GM21737 (cell line): ENCODE data around the gene GPC2.

ENCODE experiments used
- ATAC-seq: cut with Tn5 transposase; IDR thresholded peaks from one replicate; pipeline ENCODE4 v1.9.1; 2021; ENCODE audit warnings: mild to moderate bottlenecking, moderate library complexity; ENCODE audit not compliant: unreplicated experiment

GPC2 gene

DNA sequence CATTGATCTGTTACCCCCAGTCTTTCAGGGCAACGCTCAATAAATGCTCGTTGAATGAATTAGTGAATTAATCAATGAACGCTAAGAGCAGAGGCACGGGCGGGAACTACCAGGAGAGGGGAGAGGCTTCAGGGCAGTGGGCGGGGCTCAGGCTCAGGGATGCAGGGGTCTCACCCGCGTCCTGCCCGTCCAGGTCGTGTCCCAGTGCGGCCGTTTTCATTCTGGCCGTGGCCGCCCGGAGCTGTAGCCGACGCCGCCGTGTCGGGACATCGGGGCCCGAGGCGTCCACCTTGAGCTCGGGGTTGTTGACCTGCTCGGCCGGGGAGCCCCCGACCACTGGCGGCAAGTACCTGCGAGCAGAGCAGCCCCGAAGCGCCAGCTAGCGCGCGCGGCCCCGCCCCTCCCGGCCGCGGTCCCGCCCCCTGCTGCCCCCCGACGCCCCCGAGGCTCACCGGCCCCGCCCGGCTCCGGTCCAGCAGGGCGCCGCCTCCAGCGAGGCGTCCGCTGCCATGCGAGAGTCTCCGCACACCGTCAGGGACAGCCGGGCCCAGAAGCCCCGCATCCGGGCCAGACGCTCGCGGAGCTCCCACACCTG lies 6.0 kb downstream of the GPC2 start:
- no peak for ATAC-seq

DNA sequence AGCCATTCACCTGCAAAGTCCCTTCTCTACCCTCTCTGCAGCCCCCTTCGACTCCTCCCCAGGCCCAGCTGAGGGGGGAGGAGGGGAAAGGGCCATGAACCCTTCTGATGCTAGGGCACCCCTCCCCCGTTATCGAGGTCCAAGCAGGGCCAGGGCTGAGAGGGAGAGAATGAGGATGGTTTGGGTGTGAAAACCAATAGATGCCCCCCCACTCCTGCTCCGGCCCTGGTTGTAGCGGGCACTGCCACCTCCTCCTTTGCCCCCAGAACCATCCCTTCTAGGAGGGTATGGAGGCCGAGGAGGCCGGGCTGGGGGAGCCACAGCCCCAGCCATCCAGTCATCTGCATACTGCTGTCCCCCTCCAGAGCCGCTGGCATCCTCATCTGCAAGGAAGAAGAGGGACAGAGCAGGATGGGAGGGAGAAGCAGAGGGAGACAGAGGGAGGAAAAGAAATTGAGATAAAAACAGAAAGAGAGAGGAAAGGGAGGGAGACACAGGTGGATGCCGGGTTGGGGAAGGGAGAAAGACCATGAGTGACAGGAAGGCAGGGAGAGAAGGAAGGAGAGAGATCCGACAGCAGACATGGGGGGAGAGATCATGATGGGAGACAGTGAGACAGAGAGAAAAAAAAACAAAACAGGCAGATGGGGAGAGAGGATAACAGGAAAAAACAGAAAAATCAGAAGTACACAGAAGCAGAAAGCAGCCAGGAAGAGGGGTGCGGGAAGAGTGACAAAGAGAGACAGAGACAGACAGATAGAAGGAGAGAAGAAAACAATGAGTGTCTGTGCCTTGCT lies 6.9 kb downstream of the GPC2 start:
- ATAC-seq: no peak

DNA sequence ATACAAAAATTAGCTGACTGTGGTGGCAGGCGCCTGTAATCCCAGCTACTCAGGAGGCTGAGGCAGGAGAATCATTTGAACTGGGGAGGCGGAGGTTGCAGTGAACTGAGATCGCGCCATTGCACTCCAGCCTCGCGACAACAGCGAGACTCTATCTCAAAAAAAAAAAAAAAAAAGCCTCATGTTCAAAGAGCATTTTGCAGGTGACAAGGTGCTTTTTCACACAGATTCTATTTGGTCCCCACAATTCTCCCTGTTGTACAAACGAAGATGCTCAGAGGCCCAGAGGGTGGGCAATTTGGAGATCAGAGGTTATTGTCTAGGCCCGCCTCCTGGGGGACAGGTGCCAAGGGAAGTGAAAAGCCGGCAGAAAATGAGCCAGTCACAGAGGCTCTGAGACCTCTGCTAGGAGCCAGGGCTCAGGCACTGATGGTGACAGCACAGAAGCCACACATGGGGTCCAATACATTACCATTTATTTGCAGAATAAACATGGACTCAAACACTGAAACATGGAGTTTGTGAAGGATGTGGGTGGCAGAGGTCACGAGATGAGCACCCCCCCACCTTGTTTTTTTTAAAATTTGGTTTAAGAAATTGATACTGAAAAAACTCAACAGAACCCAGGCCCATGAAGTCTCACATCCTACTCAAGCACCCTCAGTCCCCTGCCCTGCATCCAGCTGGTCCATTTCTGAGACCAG lies 7.9 kb downstream of the GPC2 start:
- no peak for ATAC-seq

GRCh38 chr7:100167912-100168323 lies 9.3 kb downstream of the GPC2 start:
- no peak for ATAC-seq

DNA sequence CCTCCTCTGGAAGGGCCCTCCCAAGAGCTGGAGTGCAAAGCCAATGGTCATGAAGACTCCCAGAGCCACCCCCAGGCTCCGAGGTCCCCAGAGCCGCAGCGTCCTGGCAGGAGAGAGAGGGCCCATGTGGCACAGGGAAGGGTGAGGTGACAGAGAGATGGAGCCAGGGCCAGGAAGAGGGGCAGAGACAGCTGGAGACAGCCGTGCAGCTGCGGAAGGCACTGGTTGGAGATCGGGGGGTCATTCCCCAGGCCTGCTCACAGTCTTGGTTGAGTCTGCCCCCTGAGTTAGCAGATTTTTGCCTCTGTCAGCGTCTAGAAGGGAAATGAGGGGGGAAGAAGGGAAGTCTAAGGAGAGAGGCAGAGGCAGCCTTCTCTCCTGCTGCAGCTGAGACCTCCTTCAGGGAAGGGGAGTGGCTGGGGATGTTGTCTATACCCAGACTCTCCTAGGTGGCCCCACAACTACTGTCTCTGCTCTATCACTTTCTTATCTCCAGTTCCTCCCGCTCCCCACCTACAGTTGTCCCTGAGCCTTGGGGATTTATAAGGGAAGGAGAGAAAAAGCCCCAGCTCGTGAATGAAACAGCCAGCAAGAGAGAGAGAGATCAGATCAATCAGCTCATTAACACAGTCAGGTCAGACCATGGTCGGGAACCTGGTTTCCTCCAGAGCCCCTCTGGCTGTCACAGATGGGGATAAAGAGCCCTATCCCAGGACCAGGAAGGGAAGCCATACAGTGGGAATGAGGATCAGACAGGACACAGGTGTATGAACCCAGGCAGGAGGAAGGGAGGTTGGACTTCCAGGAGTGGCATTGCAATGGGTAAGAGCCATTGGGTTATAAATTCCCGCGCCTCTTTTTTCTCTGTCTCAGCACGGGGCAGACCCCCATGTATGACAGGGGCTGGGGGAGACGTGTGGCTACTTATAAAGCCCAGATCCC lies 9.9 kb downstream of the GPC2 start:
- ATAC-seq: no peak

DNA sequence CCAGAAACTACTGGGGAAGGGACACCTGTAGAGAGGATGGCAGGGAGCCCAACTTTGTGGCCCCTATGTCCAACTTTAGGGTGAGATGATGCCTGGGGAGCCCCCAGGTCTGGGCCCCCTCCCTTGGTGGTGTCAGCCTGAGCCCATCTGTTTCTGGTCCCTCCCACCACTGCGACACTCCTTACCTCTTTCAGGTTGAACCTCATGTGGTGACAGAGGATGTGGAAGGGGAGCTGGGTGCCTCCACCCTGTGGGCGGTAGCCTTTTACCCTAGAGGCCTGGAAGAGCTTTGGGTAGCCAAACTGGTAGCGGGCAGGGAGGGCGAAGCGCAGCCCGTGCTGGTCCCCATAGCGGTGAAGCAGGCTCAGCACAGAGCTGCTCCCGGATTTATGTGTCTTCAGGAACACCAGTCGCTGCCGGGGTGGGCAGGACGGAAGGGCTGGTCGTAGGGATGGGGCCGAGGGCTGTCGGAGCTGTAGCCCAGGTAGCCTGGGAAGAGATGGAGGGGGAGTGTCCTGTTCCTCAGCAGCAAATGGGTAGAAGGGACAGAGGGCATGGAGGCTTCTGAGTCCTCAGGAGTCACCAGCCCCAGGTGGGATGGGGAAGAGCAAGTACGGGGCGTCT lies 10.8 kb downstream of the GPC2 start:
- ATAC-seq: no peak

- ATAC-seq: no peak
These were observed 13.3 kb downstream of the GPC2 start for GRCh38 chr7:100163871-100164270.

GRCh38 chr7:100163006-100163531 lies 14.1 kb downstream of the GPC2 start:
- ATAC-seq: no peak

DNA sequence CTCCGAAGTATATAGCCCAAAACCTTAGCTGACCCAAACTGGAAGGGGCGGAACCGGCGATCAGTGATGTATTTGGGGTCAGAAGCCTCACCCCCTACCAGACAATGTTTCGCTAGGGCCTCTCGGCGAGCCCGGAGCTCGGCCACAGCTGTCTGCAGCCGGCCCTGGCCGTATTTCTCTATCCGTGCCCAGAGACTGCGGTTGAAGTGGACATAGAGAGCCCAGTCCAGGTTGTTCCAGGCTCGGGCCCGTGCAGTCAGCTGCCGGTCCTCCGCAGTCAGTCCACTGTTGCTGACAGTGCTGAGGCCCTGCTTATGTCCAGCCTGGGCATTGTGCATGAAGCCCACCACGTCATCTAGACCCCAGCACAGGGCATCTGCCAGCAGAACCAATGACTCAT lies 17.1 kb downstream of the GPC2 start:
- no peak for ATAC-seq

DNA sequence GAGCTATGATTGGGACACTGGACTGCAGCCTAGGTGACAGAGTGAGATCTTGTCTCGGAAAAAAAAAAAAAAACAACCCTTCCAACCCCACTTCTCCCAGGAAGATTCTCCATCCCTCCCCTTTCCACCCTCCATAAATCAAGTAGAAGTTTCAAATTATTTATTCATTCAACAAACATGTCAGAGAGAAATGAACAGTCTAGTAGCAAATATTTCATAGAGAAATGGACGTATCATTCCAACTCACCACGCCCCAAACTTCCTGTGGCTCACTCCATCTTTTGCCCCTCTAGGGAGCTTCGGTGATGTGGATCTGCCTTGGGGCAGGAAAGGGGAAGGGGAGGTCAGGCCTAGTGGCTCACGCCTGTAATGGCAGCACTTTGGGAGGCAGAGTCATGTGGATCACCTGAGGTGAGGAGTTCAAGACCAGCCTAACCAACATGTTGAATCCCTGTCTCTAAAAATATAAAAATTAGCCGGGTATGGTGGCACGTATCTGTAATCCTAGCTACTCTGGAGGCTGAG lies 18.0 kb downstream of the GPC2 start:
- ATAC-seq: no peak

DNA sequence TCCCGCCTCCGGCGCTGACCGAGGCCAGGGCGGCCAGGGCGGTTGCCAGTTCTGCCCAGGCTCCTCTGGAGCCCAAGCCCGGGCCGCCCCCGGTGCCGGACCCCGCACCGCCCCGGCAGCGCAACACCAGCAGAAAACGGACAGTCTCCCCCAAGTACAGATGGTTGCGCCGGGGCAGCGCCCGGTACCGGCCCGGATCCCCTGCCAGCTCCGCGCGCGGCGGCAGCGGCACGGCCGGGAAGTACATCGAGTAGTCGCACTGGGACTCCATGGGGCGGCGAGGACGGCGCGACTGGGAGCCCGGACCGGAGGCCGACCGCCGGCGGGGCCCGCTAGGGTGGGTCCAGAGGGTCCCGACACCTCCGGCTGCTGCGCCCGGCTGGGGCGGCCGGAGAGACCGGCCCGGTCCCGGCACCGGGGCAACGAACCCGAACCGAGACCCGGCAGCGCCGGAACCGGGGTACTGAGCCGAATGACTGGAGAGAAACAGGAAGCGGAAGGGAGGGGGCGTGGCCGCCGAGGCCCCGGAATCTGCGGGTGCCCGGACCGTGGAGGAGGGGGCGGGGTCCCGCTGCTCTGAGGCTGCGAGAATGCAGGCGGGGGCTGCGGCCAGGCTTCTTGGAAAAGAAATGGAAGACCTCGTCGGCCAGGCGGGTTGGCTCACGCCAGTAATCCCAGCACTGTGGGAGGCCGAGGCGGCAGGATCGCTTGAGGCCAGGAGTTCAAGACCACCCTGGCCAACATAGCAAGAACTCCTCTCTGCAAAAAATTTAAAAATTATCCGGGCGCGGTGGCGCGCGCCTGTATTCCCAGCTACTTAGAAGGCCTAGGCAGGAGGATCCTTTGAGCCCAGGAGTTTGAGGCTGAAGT lies 18.7 kb downstream of the GPC2 start, which contains the start of gene TRAPPC14:
Gene TRAPPC14, minus strand, starts transcription at position 495 of the 870 bp plus-strand sequence. Its CDS starts 224 bp downstream, at position 271.
- peak; percentile 74 for ATAC-seq

GRCh38 chr7:100157334-100158228 lies 19.6 kb downstream of the GPC2 start:
- no peak for ATAC-seq

GRCh38 chr7:100157069-100157333 lies 20.2 kb downstream of the GPC2 start:
- ATAC-seq: no peak

DNA sequence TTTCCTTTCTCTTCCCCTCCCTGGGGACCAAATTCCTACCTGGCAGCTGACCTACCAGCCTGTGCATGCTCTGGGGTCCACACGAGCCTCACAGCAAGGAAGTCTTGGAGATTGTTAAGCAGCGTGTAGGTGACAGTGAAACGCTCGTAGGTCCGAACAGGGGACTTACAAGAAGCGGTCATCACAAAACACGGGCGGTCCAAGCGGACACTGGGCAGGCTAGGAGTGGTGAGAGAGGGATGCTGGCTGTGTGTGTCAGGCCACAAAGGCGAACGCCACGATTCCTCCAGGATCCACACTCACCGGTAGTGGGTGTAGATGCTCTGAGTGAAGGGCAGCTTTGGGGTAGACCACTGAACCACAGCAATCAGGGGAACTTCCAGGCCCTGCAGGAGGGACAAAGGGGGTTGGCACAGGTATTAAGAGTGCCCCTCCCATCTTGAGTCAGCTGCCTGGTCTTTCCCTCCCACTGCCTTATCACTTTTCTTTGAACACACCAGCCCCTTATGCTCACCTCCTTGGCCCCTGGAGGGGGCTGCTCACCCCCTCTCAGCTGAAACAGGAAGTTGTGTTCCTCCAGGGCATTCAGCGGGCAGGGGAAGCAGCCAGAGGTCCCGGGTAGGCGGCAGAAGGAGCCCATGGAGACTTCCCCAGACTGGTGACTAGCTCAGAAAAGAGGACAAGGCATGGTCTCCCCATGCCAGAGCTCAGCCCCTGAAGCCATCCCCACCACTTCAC lies 20.7 kb downstream of the GPC2 start:
- no peak for ATAC-seq

- ATAC-seq: no peak
These were observed 21.4 kb downstream of the GPC2 start for GRCh38 chr7:100155553-100156317.

DNA sequence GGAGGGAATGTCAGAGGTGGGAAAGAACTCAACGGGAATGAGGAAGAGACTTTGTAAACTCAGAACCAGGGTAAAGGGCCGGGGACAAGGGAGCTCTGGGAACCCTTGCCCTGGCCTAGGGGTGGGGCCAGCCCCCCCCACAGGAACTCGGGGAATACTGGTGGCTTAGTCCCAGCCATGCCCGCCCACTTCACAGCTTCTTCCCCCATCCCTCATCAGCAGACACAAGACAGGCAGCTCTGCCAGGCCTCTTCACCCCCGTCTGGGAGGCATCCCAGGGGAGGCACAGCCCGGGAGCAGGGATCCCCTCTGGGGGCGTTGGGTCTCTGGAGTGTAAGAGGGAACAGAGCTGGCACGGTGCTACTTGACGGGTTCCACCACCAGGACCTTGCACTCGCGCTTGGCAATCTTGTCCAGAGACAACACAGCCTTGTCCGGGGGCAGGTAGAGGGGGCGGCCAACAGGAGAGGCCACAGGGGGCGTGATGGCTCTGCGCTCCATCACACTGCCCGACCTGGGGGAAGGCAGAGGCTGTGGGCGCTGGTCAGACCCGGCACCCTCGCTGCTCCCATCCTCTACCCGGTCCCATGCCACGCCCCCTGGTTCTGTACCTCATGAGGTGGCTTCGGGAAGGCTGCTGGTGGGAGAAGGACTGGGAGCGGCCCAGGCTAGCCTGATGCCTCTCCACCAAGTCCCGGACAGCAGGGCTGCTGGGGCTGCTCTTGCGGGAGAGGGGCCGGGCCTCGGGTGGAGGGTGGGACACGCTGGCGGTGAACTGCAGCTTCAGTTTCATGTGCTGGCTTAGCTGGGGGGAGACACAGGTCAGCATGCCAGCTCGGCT lies 22.3 kb downstream of the GPC2 start:
- no peak for ATAC-seq
